ENCODE data around the gene PTH1R.
A peak's percentile ranks its signal among the peaks of the same experiment; 100 is the strongest.

PTH1R gene

GRCh38 chr3:46913644-46914043 is 36.1 kb downstream of the PTH1R start:
- no peak for DNase-seq (ENCODE audit: low spot score)

GRCh38 chr3:46914849-46915248 is 37.3 kb downstream of the PTH1R start:
- no peak for DNase-seq (ENCODE audit: low spot score)

GRCh38 chr3:46915297-46915822 is 37.8 kb downstream of the PTH1R start:
- no peak for DNase-seq (ENCODE audit: low spot score)

GRCh38 chr3:46916278-46916677 is 38.8 kb downstream of the PTH1R start:
- no peak for DNase-seq (ENCODE audit: low spot score)

- no peak for DNase-seq (ENCODE audit: low spot score)
These were observed 39.3 kb downstream of the PTH1R start for GRCh38 chr3:46916799-46917198.

GRCh38 chr3:46917257-46917656 is 39.7 kb downstream of the PTH1R start:
- DNase-seq (ENCODE audit: low spot score) = no peak

- DNase-seq (ENCODE audit: low spot score) = no peak
These were observed 40.7 kb downstream of the PTH1R start for GRCh38 chr3:46918202-46918601.

- no peak for DNase-seq (ENCODE audit: low spot score)
These were observed 41.1 kb downstream of the PTH1R start for GRCh38 chr3:46918634-46919033.

- DNase-seq (ENCODE audit: low spot score) = no peak
These were observed 43.5 kb downstream of the PTH1R start for GRCh38 chr3:46921041-46921440.

- DNase-seq (ENCODE audit: low spot score) = no peak
These were observed 44.4 kb downstream of the PTH1R start for GRCh38 chr3:46921871-46922271.

- DNase-seq (ENCODE audit: low spot score) = no peak
These were observed 44.9 kb downstream of the PTH1R start for GRCh38 chr3:46922426-46922825.

- no peak for DNase-seq (ENCODE audit: low spot score)
These were observed 45.5 kb downstream of the PTH1R start for GRCh38 chr3:46922871-46923558.

GRCh38 chr3:46923559-46924350 is 46.2 kb downstream of the PTH1R start:
- DNase-seq (ENCODE audit: low spot score) = peak; percentile 54

- no peak for DNase-seq (ENCODE audit: low spot score)
These were observed 47.5 kb downstream of the PTH1R start for GRCh38 chr3:46924921-46925584.

- no peak for DNase-seq (ENCODE audit: low spot score)
These were observed 48.0 kb downstream of the PTH1R start for GRCh38 chr3:46925585-46925934.

GRCh38 chr3:46926039-46926438 is 48.5 kb downstream of the PTH1R start:
- DNase-seq (ENCODE audit: low spot score) = peak; percentile 52

- no peak for DNase-seq (ENCODE audit: low spot score)
These were observed 48.9 kb downstream of the PTH1R start for GRCh38 chr3:46926447-46926846.

GRCh38 chr3:46926871-46927717 is 49.6 kb downstream of the PTH1R start:
- DNase-seq (ENCODE audit: low spot score) = no peak

- DNase-seq (ENCODE audit: low spot score) = no peak
These were observed 50.2 kb downstream of the PTH1R start for GRCh38 chr3:46927718-46928073.

GRCh38 chr3:46928282-46928681 is 50.8 kb downstream of the PTH1R start:
- DNase-seq (ENCODE audit: low spot score) = no peak

GRCh38 chr3:46929324-46929723 is 51.8 kb downstream of the PTH1R start:
- DNase-seq (ENCODE audit: low spot score) = no peak

Measured in AG08396 (cell line).